ENCODE results near the gene CRYGN. TPM values are rescaled to one million over a fixed set of nuclear protein-coding genes. Genes with fewer than 3 reads are reported as not detected.
A peak's percentile ranks its signal among the peaks of the same experiment; 100 is the strongest.

Gene CRYGN
- total and polyA plus RNA-seq, 2 donors from 2014 or later: 0.22 TPM; not detected in 1

- H3K27ac ChIP-seq (ENCODE audit: low read depth in 2 of 2, low read length in 2 of 2): no peak overlapping the region
- DNase-seq (peak in 1 of 5 donors; percentile 61), FAIRE-seq (no peak)
- no peaks in the 10 kb centered on the region for H3K27me3 ChIP-seq (ENCODE audit: control insufficient read depth, insufficient read depth, low read length)
- no peak overlapping the region for H3K4me3 ChIP-seq (ENCODE audit: low read length in 3 of 3)
- H3K9me3 ChIP-seq (ENCODE audit: control insufficient read depth in 2 of 3, insufficient read depth in 1 of 3, low read length in 3 of 3): no peaks in the 10 kb centered on the region
- H3K4me1 ChIP-seq (ENCODE audit: control insufficient read depth in 2 of 3, insufficient read depth in 2 of 3, low read depth in 1 of 3, low read length in 3 of 3): peaks cover 0 to 9% (median 0%) of the 10 kb centered on the region in 3 donors
- no peak overlapping the region for H3K9ac ChIP-seq (ENCODE audit: low read length in 3 of 3)
- no peak for TF ChIP-seq CTCF (IDR thresholded peaks at IDR 0.05; ENCODE audit: borderline replicate concordance, extremely low read depth, insufficient read depth)
- peaks cover 0 to 22% (median 12%) of the 10 kb centered on the region in 3 donors for H3K36me3 ChIP-seq (ENCODE audit: control insufficient read depth in 2 of 3, insufficient read depth in 3 of 3, low read length in 3 of 3)
- intact Hi-C loops (cut with DNase I): loop anchor here (10.0 kb wide), 1 partner anchor 75 kb away; no protein-coding TSS in a partner anchor
These were observed 60.3 kb downstream of the CRYGN start for GRCh38 chr7:151379534-151380198.

GRCh38 chr7:151379193-151379520 is 60.8 kb downstream of the CRYGN start:
- H3K9ac ChIP-seq (ENCODE audit: low read length in 3 of 3): no peak overlapping the region
- peaks cover 0 to 27% (median 13%) of the 10 kb centered on the region in 3 donors for H3K36me3 ChIP-seq (ENCODE audit: control insufficient read depth in 2 of 3, insufficient read depth in 3 of 3, low read length in 3 of 3)
- H3K4me1 ChIP-seq (ENCODE audit: control insufficient read depth in 2 of 3, insufficient read depth in 2 of 3, low read depth in 1 of 3, low read length in 3 of 3): peaks cover 0 to 9% (median 0%) of the 10 kb centered on the region in 3 donors
- no peaks in the 10 kb centered on the region for H3K9me3 ChIP-seq (ENCODE audit: control insufficient read depth in 2 of 3, insufficient read depth in 1 of 3, low read length in 3 of 3)
- intact Hi-C loops (cut with DNase I): loop anchor here (10.0 kb wide), 1 partner anchor 76 kb away; no protein-coding TSS in a partner anchor
- H3K27me3 ChIP-seq (ENCODE audit: control insufficient read depth, insufficient read depth, low read length): no peaks in the 10 kb centered on the region
- no peak for TF ChIP-seq CTCF (IDR thresholded peaks at IDR 0.05; ENCODE audit: borderline replicate concordance, extremely low read depth, insufficient read depth)
- no peak overlapping the region for H3K27ac ChIP-seq (ENCODE audit: low read depth in 2 of 2, low read length in 2 of 2)
- FAIRE-seq: no peak
- no peak overlapping the region for H3K4me3 ChIP-seq (ENCODE audit: low read length in 3 of 3)
- peak in 1 of 5 donors; percentile 51 for DNase-seq

Small RNA genes lying within 50 kb of the gene (microRNA-seq; reads per million reads assigned to microRNA genes)
- gene MIR3907: not detected

Other genes with a start within 250 kb of the CRYGN start
- gene H2BK1, start 229.7 kb downstream of the CRYGN start, total RNA-seq: not detected
- not detected for gene H2BK1, start 229.7 kb downstream of the CRYGN start, polyA plus RNA-seq (ENCODE audit: insufficient read depth, low read depth, low replicate concordance)
- gene ABCF2, start 212.9 kb downstream of the CRYGN start, total RNA-seq: 30.8 TPM
- 22.5 TPM for gene ABCF2, start 212.9 kb downstream of the CRYGN start, polyA plus RNA-seq (ENCODE audit: insufficient read depth, low read depth, low replicate concordance)
- gene CHPF2, start 207.7 kb downstream of the CRYGN start, total RNA-seq: 45.2 TPM
- 15.6 TPM for gene CHPF2, start 207.7 kb downstream of the CRYGN start, polyA plus RNA-seq (ENCODE audit: insufficient read depth, low read depth, low replicate concordance)
- gene SMARCD3, start 191.4 kb downstream of the CRYGN start, total RNA-seq: 52.5 TPM
- 46.4 TPM for gene SMARCD3, start 191.4 kb downstream of the CRYGN start, polyA plus RNA-seq (ENCODE audit: insufficient read depth, low read depth, low replicate concordance)
- gene NUB1, start 98.3 kb downstream of the CRYGN start, total RNA-seq: 51.8 TPM
- 32.7 TPM for gene NUB1, start 98.3 kb downstream of the CRYGN start, polyA plus RNA-seq (ENCODE audit: insufficient read depth, low read depth, low replicate concordance)
- 5.9 TPM for gene WDR86, start 30.1 kb downstream of the CRYGN start, total RNA-seq
- 1.8 TPM for gene WDR86, start 30.1 kb downstream of the CRYGN start, polyA plus RNA-seq (ENCODE audit: insufficient read depth, low read depth, low replicate concordance)
- 92.7 TPM for gene RHEB, start 79.8 kb upstream of the CRYGN start, total RNA-seq
- 123 TPM for gene RHEB, start 79.8 kb upstream of the CRYGN start, polyA plus RNA-seq (ENCODE audit: insufficient read depth, low read depth, low replicate concordance)